C4-2B (cell line): ENCODE data around the gene PCLAF.
"Not testable (repeated sequence)": the region's sequence is repeated elsewhere in the genome, so short reads cannot be mapped to it uniquely, and the experiment has no call there.

Experiments
- H3K27ac ChIP-seq: fragments of 450-650 bp; 2 replicates; pipeline ENCODE4 v1.5.1; 2017
- CTCF ChIP-seq: fragments of 450-650 bp; conservative IDR thresholded peaks from 2 replicates; pipeline ENCODE4 v1.5.1; 2017; ENCODE audit warnings: mild to moderate bottlenecking
- ZFX ChIP-seq: fragments of 450-650 bp; IDR thresholded peaks from 2 replicates; pipeline ENCODE4 v1.6.1; 2017

PCLAF gene

GRCh38 chr15:64333516-64333915, 47.7 kb downstream of the PCLAF start:
- H3K27ac ChIP-seq: no peak overlapping the region
- TF ChIP-seq CTCF (no peak), ZFX (no peak)

GRCh38 chr15:64331668-64332067, 49.6 kb downstream of the PCLAF start:
- H3K27ac ChIP-seq: not testable (repeated sequence)

GRCh38 chr15:64326975-64327374, 54.3 kb downstream of the PCLAF start:
- H3K27ac ChIP-seq: not testable (repeated sequence)

DNA sequence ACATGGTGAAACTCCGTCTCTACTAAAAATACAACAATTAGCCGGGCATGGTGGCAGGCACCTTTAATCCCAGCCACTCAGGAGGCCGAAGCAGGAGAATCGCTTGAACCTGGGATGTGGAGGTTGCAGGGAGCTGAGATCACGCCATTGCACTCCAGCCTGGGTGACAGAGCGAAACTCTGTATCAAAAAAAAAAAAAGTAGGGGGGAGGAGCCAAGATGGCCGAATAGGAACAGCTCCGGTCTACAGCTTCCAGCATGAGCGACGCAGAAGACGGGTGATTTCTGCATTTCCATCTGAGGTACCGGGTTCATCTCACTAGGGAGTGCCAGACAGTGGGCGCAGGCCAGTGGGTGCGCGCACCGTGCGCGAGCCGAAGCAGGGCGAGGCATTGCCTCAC, 54.8 kb downstream of the PCLAF start:
- not testable (repeated sequence) for H3K27ac ChIP-seq

- no peak for TF ChIP-seq CTCF
- no peak for TF ChIP-seq ZFX
- H3K27ac ChIP-seq: no peak overlapping the region
Observed at GRCh38 chr15:64324165-64324877, 56.9 kb downstream of the PCLAF start.

GRCh38 chr15:64315216-64315615, 66.0 kb downstream of the PCLAF start:
- no peak for TF ChIP-seq CTCF
- no peak for TF ChIP-seq ZFX
- no peak overlapping the region for H3K27ac ChIP-seq

- no peak overlapping the region for H3K27ac ChIP-seq
- no peak for TF ChIP-seq CTCF
- no peak for TF ChIP-seq ZFX
Observed at GRCh38 chr15:64314456-64314855, 66.8 kb downstream of the PCLAF start.
